DOHH2 (cell line): ENCODE results near the gene DLG5.

Experiments used
- EZH2phosphoT487 ChIP-seq: fragments of 200-600 bp; sonication (generic); IDR thresholded peaks from 2 replicates; pipeline ENCODE4 v1.6.1; 2017; ENCODE audit warnings: borderline replicate concordance, mild to moderate bottlenecking, antibody characterized with exemption, low read length, moderate library complexity, mixed read lengths
- TF ChIP-seq, protein P1 (sequence below): fragments of 200-600 bp; sonication (generic); IDR thresholded peaks from one replicate; pipeline ENCODE4 v1.5.1; 2014; ENCODE audit warnings: antibody characterized with exemption, mild to moderate bottlenecking, low read depth, low read length; ENCODE audit not compliant: poor library complexity, severe bottlenecking

DNA sequence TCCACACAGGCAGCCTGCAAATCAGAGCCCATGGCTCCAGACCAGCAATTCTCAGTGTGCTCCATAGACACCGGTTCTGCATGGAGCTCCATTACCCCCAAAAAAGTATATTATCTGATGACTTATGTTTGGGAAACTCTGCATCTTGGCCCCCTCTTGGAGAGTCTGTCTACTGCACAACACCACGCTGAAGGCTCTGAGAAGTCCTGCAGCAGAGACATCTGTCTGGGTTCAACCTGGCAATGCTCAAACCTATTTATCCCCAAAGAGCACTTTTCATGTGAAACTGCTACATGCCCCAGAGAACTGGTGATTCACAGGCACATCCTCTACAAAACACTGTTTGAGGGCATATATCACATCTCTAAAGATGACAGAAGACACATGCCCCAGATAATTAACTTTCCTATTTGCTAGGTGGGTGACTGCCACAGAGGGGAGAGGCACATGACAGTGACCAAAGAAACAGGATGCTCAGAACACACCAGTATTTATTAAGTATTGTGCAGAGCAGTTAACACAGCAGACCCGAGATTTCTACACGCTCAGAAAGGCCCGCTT, 83.8 kb downstream of the DLG5 start:
- TF ChIP-seq, protein P1, sequence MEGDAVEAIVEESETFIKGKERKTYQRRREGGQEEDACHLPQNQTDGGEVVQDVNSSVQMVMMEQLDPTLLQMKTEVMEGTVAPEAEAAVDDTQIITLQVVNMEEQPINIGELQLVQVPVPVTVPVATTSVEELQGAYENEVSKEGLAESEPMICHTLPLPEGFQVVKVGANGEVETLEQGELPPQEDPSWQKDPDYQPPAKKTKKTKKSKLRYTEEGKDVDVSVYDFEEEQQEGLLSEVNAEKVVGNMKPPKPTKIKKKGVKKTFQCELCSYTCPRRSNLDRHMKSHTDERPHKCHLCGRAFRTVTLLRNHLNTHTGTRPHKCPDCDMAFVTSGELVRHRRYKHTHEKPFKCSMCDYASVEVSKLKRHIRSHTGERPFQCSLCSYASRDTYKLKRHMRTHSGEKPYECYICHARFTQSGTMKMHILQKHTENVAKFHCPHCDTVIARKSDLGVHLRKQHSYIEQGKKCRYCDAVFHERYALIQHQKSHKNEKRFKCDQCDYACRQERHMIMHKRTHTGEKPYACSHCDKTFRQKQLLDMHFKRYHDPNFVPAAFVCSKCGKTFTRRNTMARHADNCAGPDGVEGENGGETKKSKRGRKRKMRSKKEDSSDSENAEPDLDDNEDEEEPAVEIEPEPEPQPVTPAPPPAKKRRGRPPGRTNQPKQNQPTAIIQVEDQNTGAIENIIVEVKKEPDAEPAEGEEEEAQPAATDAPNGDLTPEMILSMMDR = no peak
- no peak for TF ChIP-seq EZH2phosphoT487
